M059J (cell line): ENCODE results near the gene FN1. TPM values are rescaled to one million over a fixed set of nuclear protein-coding genes. Genes with fewer than 3 reads are reported as not detected.

Experiments used
- DNase-seq: peaks from one replicate; pipeline ENCODE4 v3.0.0-alpha.2; 2012; ENCODE audit warnings: low read depth
- total RNA-seq: library from RNA; depleted of rRNA; stranded (reverse); fragments of >200 nt; shearing (Covaris generic); gene quantifications from 2 replicates; pipeline ENCODE4 v1.2.3, GENCODE V29; 2014; rRNA removed

FN1 gene
- total RNA-seq, 1 experiment from 2014 or later: 990 TPM

DNA sequence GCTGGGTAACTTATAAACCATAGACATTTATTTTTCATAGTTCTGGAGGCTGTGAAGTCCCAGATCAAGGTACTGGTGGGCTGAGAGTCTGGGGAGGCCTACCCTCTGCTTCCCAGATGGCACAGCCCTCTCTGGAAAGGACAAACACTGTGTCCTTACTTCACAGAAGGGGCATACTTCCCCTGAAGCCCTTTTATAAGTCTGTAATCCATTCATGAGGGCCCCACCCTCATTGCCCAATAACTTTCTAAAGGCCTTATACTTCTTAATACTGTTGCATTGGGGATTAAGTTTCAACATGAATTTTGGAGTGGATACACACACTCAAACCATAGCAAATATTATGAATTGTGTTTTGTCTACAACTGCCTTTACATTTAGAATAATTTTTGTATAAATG is 88.0 kb downstream of the FN1 start:
- DNase-seq: no peak

DNA sequence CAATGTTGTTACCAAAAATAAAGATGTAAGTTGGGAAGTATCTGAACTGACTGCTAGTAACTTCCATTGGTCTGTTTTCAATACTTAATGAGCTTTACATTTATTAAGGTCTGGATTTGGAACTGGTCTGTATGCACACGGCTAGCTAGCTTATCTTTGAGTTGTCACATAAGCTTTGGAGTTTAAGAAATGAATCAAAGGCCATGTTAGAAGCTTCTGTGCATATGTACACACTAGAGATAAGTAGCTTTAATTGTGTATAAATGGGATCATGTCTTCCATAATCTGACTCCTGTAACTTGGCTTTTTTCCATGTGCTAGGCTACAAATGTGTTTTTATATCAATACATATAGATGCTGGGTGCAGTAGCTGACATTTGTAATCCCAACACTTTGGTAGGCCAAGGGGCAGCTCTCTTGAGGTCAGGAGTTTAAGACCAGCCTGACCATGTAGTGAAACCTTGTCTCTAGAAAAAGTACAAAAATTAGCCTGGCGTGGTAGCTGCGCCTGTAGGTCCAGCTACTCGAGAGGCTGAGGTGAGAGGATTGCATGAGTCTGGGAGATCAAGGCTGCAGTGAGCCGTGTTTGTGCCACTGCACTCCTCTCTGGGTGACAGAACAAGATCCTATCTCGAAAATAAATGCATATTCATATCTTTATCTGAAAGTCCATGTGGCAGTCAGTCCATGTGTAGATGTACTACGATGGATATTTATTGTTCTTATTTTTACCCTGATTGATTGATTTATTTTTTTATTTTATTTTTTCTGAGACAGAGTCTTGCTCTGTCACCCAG is 96.8 kb downstream of the FN1 start:
- no peak for DNase-seq

- no peak for DNase-seq
These were observed 102.8 kb downstream of the FN1 start for GRCh38 chr2:215332872-215333595.

- no peak for DNase-seq
These were observed 107.8 kb downstream of the FN1 start for GRCh38 chr2:215328066-215328465.

DNA sequence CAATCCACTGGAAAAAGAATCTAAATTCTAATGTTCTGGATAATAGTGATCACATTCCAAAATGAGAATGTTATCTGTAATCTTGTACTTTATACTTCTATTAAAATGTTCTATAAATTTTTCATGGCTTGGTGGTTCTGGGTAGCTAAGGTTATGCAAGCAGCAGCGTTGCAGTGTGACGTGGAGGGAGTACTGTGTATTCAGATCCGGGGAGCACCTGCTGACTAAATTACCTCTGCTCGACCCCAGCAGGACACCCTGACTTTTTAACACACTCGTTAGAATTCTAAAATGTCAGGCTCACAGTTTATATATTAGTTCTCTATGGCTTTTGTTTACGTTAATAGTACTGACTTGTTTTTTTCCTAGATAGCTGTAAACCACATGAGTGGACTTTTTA is 111.1 kb downstream of the FN1 start:
- DNase-seq: no peak

- no peak for DNase-seq
These were observed 115.2 kb downstream of the FN1 start for GRCh38 chr2:215320679-215321078.

GRCh38 chr2:215320102-215320501 is 115.8 kb downstream of the FN1 start:
- no peak for DNase-seq

- no peak for DNase-seq
These were observed 116.4 kb downstream of the FN1 start for GRCh38 chr2:215319500-215319899.

- no peak for DNase-seq
These were observed 119.5 kb downstream of the FN1 start for GRCh38 chr2:215316336-215316735.

- DNase-seq: no peak
These were observed 120.6 kb downstream of the FN1 start for GRCh38 chr2:215315301-215315700.

DNA sequence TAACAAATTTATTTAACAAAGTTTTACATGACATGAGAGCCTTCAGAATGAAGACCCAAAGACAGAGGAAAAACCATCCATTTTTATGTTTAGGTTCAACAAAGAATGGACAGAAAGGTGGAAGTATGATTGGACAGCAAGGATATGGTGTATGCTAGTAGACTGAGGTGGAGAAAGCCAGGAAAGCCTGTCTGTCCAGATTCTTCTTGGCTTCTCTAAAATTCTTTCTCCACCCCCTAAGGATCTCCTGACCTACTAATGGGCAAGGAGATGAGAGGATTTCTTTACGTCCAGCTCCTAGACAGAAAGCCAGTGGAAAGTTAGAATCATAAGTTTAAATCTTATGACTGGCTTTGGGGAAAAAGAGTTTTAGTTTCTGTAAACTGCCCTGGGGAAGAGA is 121.0 kb downstream of the FN1 start:
- DNase-seq: no peak

DNA sequence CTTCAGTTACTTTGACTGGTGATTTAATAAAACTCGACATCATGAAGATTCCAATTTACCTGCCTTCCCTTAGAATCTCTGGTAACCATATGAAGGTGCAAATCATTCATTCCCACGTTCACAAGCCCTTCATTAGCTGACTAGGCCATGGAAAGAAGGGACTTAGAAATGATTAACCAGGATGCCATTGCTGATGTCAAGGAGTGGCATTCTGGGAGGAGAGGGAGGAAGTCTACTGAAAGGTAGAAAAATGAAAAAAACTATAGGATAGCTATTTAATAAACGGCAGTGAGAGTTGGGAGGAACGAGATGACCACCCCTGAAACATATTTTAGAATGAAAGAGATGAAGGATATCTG is 122.6 kb downstream of the FN1 start:
- no peak for DNase-seq

GRCh38 chr2:215311625-215312396 is 124.1 kb downstream of the FN1 start, which contains the start of gene ATIC:
TSS of gene ATIC (plus strand) at chr2:215312059. CDS start at chr2:215312143, 84 bp downstream.
- peak; percentile 93 for DNase-seq

GRCh38 chr2:215311259-215311624 is 124.6 kb downstream of the FN1 start:
- peak; percentile 23 for DNase-seq

Other genes with a start within 250 kb of the FN1 start
- 9.8 and 25.4 TPM in 2 replicates for gene ATIC, start 124.0 kb downstream of the FN1 start, total RNA-seq